ENCODE measurements around the gene KRT3. TPM values are rescaled to one million over a fixed set of nuclear protein-coding genes. Genes with fewer than 3 reads are reported as not detected.

KRT3 gene
- total RNA-seq, 1 experiment from 2014 or later = not detected

DNA sequence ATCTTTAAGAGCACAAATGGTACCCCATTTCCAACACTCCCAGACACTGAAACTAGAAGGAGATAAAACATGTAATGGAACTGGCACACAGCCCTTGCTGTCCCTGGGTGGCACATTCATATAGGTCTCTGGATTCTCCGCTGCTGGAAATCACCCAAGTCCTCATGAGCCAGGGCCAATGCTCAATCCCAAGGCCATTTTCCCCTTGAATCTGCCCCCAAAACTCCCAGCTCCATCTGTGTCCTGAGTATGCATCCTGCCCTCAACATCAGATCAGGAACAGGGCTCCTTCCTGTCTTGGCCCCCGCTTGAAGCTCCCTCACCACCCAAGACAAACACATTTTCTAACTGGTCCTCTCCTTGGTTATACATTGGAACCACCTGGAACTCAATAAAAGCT, 43.4 kb downstream of the KRT3 start:
- DNase-seq (ENCODE audit: low spot score) (no peak), ATAC-seq (no peak)
- ChIA-PET CTCF (interaction anchor here (1.7 kb wide), 1 partner anchor 118 kb away, joined by 5 read pairs; no protein-coding TSS in a partner anchor), POLR2A (no interaction called here)
- H3K4me3 Mint-ChIP-seq = no peak overlapping the region
- H3K36me3 Mint-ChIP-seq = no peaks in the 10 kb centered on the region
- H3K9me3 Mint-ChIP-seq = 0 out of 2 replicates have a peak, but pooled peaks cover 3% of the 10 kb centered on the region
- TF ChIP-seq CREM (CRISPR knock-in tag; IDR thresholded peaks at IDR 0.05) = no peak
- TF ChIP-seq, protein P1, sequence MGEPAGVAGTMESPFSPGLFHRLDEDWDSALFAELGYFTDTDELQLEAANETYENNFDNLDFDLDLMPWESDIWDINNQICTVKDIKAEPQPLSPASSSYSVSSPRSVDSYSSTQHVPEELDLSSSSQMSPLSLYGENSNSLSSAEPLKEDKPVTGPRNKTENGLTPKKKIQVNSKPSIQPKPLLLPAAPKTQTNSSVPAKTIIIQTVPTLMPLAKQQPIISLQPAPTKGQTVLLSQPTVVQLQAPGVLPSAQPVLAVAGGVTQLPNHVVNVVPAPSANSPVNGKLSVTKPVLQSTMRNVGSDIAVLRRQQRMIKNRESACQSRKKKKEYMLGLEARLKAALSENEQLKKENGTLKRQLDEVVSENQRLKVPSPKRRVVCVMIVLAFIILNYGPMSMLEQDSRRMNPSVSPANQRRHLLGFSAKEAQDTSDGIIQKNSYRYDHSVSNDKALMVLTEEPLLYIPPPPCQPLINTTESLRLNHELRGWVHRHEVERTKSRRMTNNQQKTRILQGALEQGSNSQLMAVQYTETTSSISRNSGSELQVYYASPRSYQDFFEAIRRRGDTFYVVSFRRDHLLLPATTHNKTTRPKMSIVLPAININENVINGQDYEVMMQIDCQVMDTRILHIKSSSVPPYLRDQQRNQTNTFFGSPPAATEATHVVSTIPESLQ (CRISPR knock-in tag; IDR thresholded peaks at IDR 0.05) = no peak
- TF ChIP-seq ZBTB21 (CRISPR knock-in tag; IDR thresholded peaks at IDR 0.05; ENCODE audit: borderline replicate concordance) = no peak
- TF ChIP-seq EMX1 (CRISPR knock-in tag; IDR thresholded peaks at IDR 0.05) = no peak
- TF ChIP-seq, protein P2, sequence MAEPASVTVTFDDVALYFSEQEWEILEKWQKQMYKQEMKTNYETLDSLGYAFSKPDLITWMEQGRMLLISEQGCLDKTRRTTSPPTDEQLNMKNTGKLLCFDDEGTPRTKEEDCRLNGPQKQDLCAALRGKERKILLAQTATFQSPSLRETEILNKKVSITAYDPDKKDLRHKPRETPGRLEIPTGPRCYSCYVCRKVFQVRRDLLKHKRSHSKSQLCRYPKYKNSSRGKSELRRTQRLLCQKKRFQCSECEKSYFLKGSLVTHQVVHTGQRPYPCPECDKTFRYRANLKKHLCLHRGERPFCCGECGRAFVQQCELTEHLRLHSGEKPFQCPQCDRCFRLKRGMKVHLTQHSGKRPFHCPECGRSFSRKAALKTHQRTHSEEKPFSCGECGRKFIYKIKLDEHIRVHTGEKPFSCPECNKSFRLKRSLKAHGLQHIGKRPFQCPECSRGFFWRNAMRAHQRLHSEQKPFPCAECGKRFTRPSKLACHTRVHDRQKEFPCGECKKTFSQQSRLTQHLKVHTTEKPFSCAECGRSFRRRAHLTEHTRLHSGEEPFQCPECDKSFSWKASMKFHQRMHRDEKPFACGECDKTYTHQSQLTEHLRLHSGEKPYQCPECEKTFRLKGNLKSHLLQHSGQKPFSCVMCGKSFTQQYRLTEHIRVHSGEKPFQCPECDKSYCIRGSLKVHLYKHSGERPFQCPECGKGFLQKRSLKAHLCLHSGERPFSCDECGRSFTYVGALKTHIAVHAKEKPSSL (CRISPR knock-in tag; conservative IDR thresholded peaks at IDR 0.05) = no peak
- no peak for TF ChIP-seq NFATC4 (CRISPR knock-in tag; IDR thresholded peaks at IDR 0.05)
- TF ChIP-seq FOXJ3 (CRISPR knock-in tag; IDR thresholded peaks at IDR 0.05; ENCODE audit: borderline replicate concordance) = no peak
- TF ChIP-seq, protein P3, sequence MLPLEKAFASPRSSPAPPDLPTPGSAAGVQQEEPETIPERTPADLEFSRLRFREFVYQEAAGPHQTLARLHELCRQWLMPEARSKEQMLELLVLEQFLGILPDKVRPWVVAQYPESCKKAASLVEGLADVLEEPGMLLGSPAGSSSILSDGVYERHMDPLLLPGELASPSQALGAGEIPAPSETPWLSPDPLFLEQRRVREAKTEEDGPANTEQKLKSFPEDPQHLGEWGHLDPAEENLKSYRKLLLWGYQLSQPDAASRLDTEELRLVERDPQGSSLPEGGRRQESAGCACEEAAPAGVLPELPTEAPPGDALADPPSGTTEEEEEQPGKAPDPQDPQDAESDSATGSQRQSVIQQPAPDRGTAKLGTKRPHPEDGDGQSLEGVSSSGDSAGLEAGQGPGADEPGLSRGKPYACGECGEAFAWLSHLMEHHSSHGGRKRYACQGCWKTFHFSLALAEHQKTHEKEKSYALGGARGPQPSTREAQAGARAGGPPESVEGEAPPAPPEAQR (CRISPR knock-in tag; IDR thresholded peaks at IDR 0.05) = no peak
- no peak for TF ChIP-seq ZNF317 (CRISPR knock-in tag; IDR thresholded peaks at IDR 0.05; ENCODE audit: borderline replicate concordance, low read depth)
- TF ChIP-seq, protein P4, sequence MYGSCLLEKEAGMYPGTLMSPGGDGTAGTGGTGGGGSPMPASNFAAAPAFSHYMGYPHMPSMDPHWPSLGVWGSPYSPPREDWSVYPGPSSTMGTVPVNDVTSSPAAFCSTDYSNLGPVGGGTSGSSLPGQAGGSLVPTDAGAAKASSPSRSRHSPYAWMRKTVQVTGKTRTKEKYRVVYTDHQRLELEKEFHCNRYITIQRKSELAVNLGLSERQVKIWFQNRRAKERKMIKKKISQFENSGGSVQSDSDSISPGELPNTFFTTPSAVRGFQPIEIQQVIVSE (CRISPR knock-in tag; IDR thresholded peaks at IDR 0.05; ENCODE audit: borderline replicate concordance) = no peak
- no peak for TF ChIP-seq IRF2 (CRISPR knock-in tag; IDR thresholded peaks at IDR 0.05; ENCODE audit: borderline replicate concordance, low read depth)
- no peak for TF ChIP-seq ESRRA (CRISPR knock-in tag; IDR thresholded peaks at IDR 0.05; ENCODE audit: borderline replicate concordance)
- no peak for TF ChIP-seq NR3C1 (CRISPR knock-in tag; conservative IDR thresholded peaks at IDR 0.05; ENCODE audit: low read depth)
- TF ChIP-seq GABPB1 (CRISPR knock-in tag; IDR thresholded peaks at IDR 0.05) = no peak
- no peak for TF ChIP-seq KAT7 (CRISPR knock-in tag; IDR thresholded peaks at IDR 0.05; ENCODE audit: borderline replicate concordance)
- TF ChIP-seq, protein P5, sequence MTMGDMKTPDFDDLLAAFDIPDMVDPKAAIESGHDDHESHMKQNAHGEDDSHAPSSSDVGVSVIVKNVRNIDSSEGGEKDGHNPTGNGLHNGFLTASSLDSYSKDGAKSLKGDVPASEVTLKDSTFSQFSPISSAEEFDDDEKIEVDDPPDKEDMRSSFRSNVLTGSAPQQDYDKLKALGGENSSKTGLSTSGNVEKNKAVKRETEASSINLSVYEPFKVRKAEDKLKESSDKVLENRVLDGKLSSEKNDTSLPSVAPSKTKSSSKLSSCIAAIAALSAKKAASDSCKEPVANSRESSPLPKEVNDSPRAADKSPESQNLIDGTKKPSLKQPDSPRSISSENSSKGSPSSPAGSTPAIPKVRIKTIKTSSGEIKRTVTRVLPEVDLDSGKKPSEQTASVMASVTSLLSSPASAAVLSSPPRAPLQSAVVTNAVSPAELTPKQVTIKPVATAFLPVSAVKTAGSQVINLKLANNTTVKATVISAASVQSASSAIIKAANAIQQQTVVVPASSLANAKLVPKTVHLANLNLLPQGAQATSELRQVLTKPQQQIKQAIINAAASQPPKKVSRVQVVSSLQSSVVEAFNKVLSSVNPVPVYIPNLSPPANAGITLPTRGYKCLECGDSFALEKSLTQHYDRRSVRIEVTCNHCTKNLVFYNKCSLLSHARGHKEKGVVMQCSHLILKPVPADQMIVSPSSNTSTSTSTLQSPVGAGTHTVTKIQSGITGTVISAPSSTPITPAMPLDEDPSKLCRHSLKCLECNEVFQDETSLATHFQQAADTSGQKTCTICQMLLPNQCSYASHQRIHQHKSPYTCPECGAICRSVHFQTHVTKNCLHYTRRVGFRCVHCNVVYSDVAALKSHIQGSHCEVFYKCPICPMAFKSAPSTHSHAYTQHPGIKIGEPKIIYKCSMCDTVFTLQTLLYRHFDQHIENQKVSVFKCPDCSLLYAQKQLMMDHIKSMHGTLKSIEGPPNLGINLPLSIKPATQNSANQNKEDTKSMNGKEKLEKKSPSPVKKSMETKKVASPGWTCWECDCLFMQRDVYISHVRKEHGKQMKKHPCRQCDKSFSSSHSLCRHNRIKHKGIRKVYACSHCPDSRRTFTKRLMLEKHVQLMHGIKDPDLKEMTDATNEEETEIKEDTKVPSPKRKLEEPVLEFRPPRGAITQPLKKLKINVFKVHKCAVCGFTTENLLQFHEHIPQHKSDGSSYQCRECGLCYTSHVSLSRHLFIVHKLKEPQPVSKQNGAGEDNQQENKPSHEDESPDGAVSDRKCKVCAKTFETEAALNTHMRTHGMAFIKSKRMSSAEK (CRISPR knock-in tag; IDR thresholded peaks at IDR 0.05; ENCODE audit: borderline replicate concordance) = no peak
- TF ChIP-seq CBFB (CRISPR knock-in tag; IDR thresholded peaks at IDR 0.05; ENCODE audit: low read depth) = no peak
- no peak for TF ChIP-seq ELF4 (CRISPR knock-in tag; IDR thresholded peaks at IDR 0.05; ENCODE audit: low read depth)
- TF ChIP-seq TCF7 (CRISPR knock-in tag; IDR thresholded peaks at IDR 0.05; ENCODE audit: low read depth) = no peak
- H3K27ac Mint-ChIP-seq = no peak overlapping the region
- H3K27me3 Mint-ChIP-seq (ENCODE audit: low read depth) = peaks cover 23% of the 10 kb centered on the region
- no peaks in the 10 kb centered on the region for H3K4me1 Mint-ChIP-seq

All from WTC11 (cell line).